Coronary artery (tissue), 2 donors: ENCODE results near the gene GDNF.

Experiments
- DNase-seq: peaks from one replicate; pipeline ENCODE4 v3.0.0-alpha.2; 2017; ENCODE audit warnings: low spot score
- H3K27ac ChIP-seq, 2 donors: fragments of 200-600 bp; sonication (generic); one replicate each; pipeline ENCODE4 v1.5.1; 2016 to 2019
- H3K4me3 ChIP-seq: fragments of 200-600 bp; sonication (generic); 2 replicates; pipeline ENCODE4 v1.5.1; 2016; ENCODE audit warnings: mild to moderate bottlenecking, moderate library complexity
- CTCF ChIP-seq: fragments of 200-600 bp; sonication (generic); IDR thresholded peaks from one replicate; pipeline ENCODE4 v1.5.1; 2019; ENCODE audit warnings: antibody characterized with exemption

GDNF gene

GRCh38 chr5:37816883-37817282 is 23.0 kb downstream of the GDNF start:
- Histone ChIP-seq H3K27ac (no peak overlapping the region), H3K4me3 (no peak overlapping the region)
- TF ChIP-seq CTCF, result no peak
- no peak for DNase-seq

GRCh38 chr5:37816331-37816730 is 23.5 kb downstream of the GDNF start:
- no peak overlapping the region for H3K4me3 ChIP-seq
- H3K27ac ChIP-seq, result no peak overlapping the region
- no peak for TF ChIP-seq CTCF
- no peak for DNase-seq

GRCh38 chr5:37815913-37816312 is 23.9 kb downstream of the GDNF start:
- DNase-seq, result no peak
- Histone ChIP-seq H3K27ac (no peak overlapping the region), H3K4me3 (no peak overlapping the region)
- TF ChIP-seq CTCF, result no peak

- Histone ChIP-seq H3K4me3 (no peak overlapping the region), H3K27ac (no peak overlapping the region)
- DNase-seq, result no peak
- TF ChIP-seq CTCF, result no peak
Observed at GRCh38 chr5:37814699-37815098, 25.1 kb downstream of the GDNF start.

- TF ChIP-seq CTCF, result no peak
- H3K4me3 ChIP-seq, result no peak overlapping the region
- no peak for DNase-seq
- no peak overlapping the region for H3K27ac ChIP-seq
Observed at GRCh38 chr5:37812365-37812764, 27.5 kb downstream of the GDNF start.

- Histone ChIP-seq H3K27ac (no peak overlapping the region), H3K4me3 (no peak overlapping the region)
- no peak for TF ChIP-seq CTCF
- no peak for DNase-seq
Observed at GRCh38 chr5:37811866-37812265, 28.0 kb downstream of the GDNF start.

GRCh38 chr5:37810311-37810710 is 29.5 kb downstream of the GDNF start:
- Histone ChIP-seq H3K27ac (no peak overlapping the region), H3K4me3 (no peak overlapping the region)
- DNase-seq, result no peak
- TF ChIP-seq CTCF, result no peak
